ENCODE measurements around the gene PRR20D. TPM values are rescaled to one million over a fixed set of nuclear protein-coding genes. Genes with fewer than 3 reads are reported as not detected.
"Not testable (repeated sequence)": the region's sequence is repeated elsewhere in the genome, so short reads cannot be mapped to it uniquely, and the experiment has no call there.

Gene PRR20D
- total RNA-seq, 2 donors from 2014 or later = not detected

DNA sequence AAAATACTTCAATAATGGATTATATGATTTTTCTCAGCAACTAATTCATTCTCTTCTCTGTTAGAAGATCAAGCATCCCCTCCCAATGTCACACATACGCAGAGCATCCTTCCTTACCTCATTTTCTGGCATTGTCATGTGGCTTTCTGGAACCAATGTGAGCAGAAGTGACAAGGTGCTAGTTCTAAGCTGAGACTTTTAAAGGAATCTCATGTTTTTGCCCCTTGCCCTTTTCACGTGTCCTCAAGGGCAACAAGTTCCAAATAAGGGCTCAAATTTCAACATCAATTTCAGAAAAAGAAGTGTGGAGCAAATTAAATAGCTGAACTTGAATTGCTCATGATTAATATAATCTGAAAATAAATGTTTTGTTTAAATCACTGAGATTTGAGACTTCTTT is 24.3 kb upstream of the PRR20D start:
- H3K4me3 ChIP-seq (ENCODE audit: low read length) = no peak overlapping the region
- H3K36me3 Mint-ChIP-seq (ENCODE audit: low read depth) = no peaks in the 10 kb centered on the region
- H3K27ac Mint-ChIP-seq = no peak overlapping the region
- H3K36me3 ChIP-seq (ENCODE audit: control insufficient read depth, insufficient read depth, low read length) = no peaks in the 10 kb centered on the region
- no peak overlapping the region for H3K27ac ChIP-seq (ENCODE audit: low read depth, low read length)
- WGBS, 2 experiments (ENCODE audit: insufficient coverage in 1 of 2, insufficient read length in 1 of 2) = 69 to 90% methylated on average over 2 of the region's 2 CpGs
- no peaks in the 10 kb centered on the region for H3K4me1 Mint-ChIP-seq
- H3K4me3 Mint-ChIP-seq = no peak overlapping the region
- no peaks in the 10 kb centered on the region for H3K9me3 ChIP-seq (ENCODE audit: control insufficient read depth, low read length)
- H3K27me3 ChIP-seq (ENCODE audit: control insufficient read depth, insufficient read depth, low read length, poor library complexity, severe bottlenecking) = no peaks in the 10 kb centered on the region
- DNase-seq = no peak
- TF ChIP-seq, protein P1, sequence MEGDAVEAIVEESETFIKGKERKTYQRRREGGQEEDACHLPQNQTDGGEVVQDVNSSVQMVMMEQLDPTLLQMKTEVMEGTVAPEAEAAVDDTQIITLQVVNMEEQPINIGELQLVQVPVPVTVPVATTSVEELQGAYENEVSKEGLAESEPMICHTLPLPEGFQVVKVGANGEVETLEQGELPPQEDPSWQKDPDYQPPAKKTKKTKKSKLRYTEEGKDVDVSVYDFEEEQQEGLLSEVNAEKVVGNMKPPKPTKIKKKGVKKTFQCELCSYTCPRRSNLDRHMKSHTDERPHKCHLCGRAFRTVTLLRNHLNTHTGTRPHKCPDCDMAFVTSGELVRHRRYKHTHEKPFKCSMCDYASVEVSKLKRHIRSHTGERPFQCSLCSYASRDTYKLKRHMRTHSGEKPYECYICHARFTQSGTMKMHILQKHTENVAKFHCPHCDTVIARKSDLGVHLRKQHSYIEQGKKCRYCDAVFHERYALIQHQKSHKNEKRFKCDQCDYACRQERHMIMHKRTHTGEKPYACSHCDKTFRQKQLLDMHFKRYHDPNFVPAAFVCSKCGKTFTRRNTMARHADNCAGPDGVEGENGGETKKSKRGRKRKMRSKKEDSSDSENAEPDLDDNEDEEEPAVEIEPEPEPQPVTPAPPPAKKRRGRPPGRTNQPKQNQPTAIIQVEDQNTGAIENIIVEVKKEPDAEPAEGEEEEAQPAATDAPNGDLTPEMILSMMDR (conservative IDR thresholded peaks at IDR 0.05) = no peak
- no peak overlapping the region for H3K9ac ChIP-seq (ENCODE audit: extremely low read depth, low read length, poor library complexity, severe bottlenecking)
- H3K27me3 Mint-ChIP-seq (ENCODE audit: insufficient read depth) = no peaks in the 10 kb centered on the region
- no peaks in the 10 kb centered on the region for H3K9me3 Mint-ChIP-seq
- no peaks in the 10 kb centered on the region for H3K4me1 ChIP-seq (ENCODE audit: control insufficient read depth, insufficient read depth, low read length)

DNA sequence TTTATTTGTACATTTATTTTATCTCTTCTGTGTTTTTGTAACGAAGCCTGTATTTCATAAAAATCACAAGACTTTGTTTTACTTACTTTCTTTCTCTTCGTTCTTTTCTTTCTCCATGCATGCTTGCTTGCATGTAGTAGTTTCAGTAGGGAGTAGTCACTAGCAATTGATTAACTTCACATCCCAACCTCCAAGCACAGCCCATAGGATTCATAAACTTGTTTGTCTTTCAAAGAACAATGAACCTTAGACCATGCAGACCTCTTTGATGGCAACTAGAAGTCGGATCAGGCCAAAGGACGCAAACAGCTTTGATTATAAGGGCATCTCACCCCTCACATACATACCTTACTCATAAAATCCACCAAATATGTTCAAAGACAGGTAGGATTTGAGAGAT is 22.8 kb upstream of the PRR20D start:
- no peaks in the 10 kb centered on the region for H3K27me3 ChIP-seq (ENCODE audit: control insufficient read depth, insufficient read depth, low read length, poor library complexity, severe bottlenecking)
- WGBS, 2 experiments (ENCODE audit: insufficient coverage in 1 of 2, insufficient read length in 1 of 2) = 92 to 100% methylated on average over 2 to 4 of the region's 4 CpGs
- H3K27ac Mint-ChIP-seq = no peak overlapping the region

DNA sequence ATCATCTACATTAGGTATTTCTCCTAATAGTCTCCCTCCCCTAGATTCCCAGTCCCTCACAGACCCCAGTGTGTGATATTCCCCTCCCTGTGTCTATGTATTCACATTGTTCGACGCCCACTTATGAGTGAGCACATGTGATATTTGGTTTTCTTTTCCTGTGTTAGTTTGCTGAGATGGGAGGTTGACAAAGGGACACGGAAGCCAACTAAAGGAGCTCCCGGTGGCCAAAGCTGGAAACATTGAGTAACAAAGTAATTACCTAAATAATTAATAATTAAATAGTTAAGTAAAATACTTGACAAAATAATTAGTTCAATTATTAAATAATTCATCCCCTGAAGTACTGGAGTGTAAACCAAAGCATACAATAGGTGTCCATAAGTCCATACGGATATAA is 21.4 kb upstream of the PRR20D start:
- no peak overlapping the region for H3K27ac ChIP-seq (ENCODE audit: low read depth, low read length)
- no peaks in the 10 kb centered on the region for H3K27me3 Mint-ChIP-seq (ENCODE audit: insufficient read depth)
- H3K36me3 ChIP-seq (ENCODE audit: control insufficient read depth, insufficient read depth, low read length) = no peaks in the 10 kb centered on the region
- TF ChIP-seq, protein P1 (conservative IDR thresholded peaks at IDR 0.05) = no peak
- H3K9me3 ChIP-seq (ENCODE audit: control insufficient read depth, low read length) = no peaks in the 10 kb centered on the region
- no peaks in the 10 kb centered on the region for H3K4me1 ChIP-seq (ENCODE audit: control insufficient read depth, insufficient read depth, low read length)
- no peaks in the 10 kb centered on the region for H3K4me1 Mint-ChIP-seq
- no peak overlapping the region for H3K4me3 Mint-ChIP-seq
- H3K27me3 ChIP-seq (ENCODE audit: control insufficient read depth, insufficient read depth, low read length, poor library complexity, severe bottlenecking) = no peaks in the 10 kb centered on the region
- no peak overlapping the region for H3K4me3 ChIP-seq (ENCODE audit: low read length)
- DNase-seq = no peak
- no peaks in the 10 kb centered on the region for H3K9me3 Mint-ChIP-seq
- no peak overlapping the region for H3K9ac ChIP-seq (ENCODE audit: extremely low read depth, low read length, poor library complexity, severe bottlenecking)
- no peaks in the 10 kb centered on the region for H3K36me3 Mint-ChIP-seq (ENCODE audit: low read depth)
- WGBS, 2 experiments (ENCODE audit: insufficient coverage in 1 of 2, insufficient read length in 1 of 2) = 100% methylated on average over 2 of the region's 5 CpGs; no CpG with 5 or more reads in 1 of the 2 experiments
- no peak overlapping the region for H3K27ac Mint-ChIP-seq

More for the DNA sequence above, 22.8 kb upstream of the PRR20D start:
- TF ChIP-seq, protein P1 (conservative IDR thresholded peaks at IDR 0.05) = no peak
- Mint-ChIP-seq H3K36me3 (ENCODE audit: low read depth) (no peaks in the 10 kb centered on the region), H3K27me3 (ENCODE audit: insufficient read depth) (no peaks in the 10 kb centered on the region), H3K9me3 (no peaks in the 10 kb centered on the region), H3K4me3 (no peak overlapping the region), H3K4me1 (no peaks in the 10 kb centered on the region)
- no peak overlapping the region for H3K9ac ChIP-seq (ENCODE audit: extremely low read depth, low read length, poor library complexity, severe bottlenecking)
- no peak overlapping the region for H3K4me3 ChIP-seq (ENCODE audit: low read length)
- no peaks in the 10 kb centered on the region for H3K4me1 ChIP-seq (ENCODE audit: control insufficient read depth, insufficient read depth, low read length)
- no peak overlapping the region for H3K27ac ChIP-seq (ENCODE audit: low read depth, low read length)
- no peaks in the 10 kb centered on the region for H3K9me3 ChIP-seq (ENCODE audit: control insufficient read depth, low read length)
- no peaks in the 10 kb centered on the region for H3K36me3 ChIP-seq (ENCODE audit: control insufficient read depth, insufficient read depth, low read length)
- DNase-seq = no peak

DNA sequence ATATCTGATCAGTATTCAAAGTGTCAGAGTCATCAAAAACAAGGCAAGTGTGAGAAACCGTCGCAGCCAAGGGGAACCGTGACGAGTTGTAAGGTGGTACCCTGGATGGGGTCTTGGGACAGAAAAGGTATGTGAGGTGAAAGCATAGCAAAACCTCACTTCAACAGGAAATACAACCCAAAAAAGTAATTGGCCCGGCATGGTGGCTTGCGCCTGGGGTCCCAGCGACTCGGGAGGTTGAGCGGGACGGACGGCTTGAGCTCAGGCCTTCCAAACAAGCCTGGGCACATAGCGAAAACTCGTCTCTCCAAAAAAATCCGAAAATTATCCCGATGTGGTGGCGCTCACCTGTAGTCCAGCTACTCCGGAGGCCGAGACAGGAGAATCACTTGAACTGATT is 20.7 kb upstream of the PRR20D start:
- WGBS, 2 experiments (ENCODE audit: insufficient coverage in 1 of 2, insufficient read length in 1 of 2) = 95% methylated on average over 7 of the region's 18 CpGs; no CpG with 5 or more reads in 1 of the 2 experiments
- not testable (repeated sequence) for H3K4me1 Mint-ChIP-seq; H3K9me3 Mint-ChIP-seq; H3K27me3 ChIP-seq (ENCODE audit: control insufficient read depth, insufficient read depth, low read length, poor library complexity, severe bottlenecking); H3K9ac ChIP-seq (ENCODE audit: extremely low read depth, low read length, poor library complexity, severe bottlenecking); H3K4me1 ChIP-seq (ENCODE audit: control insufficient read depth, insufficient read depth, low read length); DNase-seq; H3K36me3 Mint-ChIP-seq (ENCODE audit: low read depth); H3K4me3 Mint-ChIP-seq; H3K27ac ChIP-seq (ENCODE audit: low read depth, low read length); H3K27ac Mint-ChIP-seq; H3K9me3 ChIP-seq (ENCODE audit: control insufficient read depth, low read length); H3K36me3 ChIP-seq (ENCODE audit: control insufficient read depth, insufficient read depth, low read length); H3K27me3 Mint-ChIP-seq (ENCODE audit: insufficient read depth); H3K4me3 ChIP-seq (ENCODE audit: low read length)

DNA sequence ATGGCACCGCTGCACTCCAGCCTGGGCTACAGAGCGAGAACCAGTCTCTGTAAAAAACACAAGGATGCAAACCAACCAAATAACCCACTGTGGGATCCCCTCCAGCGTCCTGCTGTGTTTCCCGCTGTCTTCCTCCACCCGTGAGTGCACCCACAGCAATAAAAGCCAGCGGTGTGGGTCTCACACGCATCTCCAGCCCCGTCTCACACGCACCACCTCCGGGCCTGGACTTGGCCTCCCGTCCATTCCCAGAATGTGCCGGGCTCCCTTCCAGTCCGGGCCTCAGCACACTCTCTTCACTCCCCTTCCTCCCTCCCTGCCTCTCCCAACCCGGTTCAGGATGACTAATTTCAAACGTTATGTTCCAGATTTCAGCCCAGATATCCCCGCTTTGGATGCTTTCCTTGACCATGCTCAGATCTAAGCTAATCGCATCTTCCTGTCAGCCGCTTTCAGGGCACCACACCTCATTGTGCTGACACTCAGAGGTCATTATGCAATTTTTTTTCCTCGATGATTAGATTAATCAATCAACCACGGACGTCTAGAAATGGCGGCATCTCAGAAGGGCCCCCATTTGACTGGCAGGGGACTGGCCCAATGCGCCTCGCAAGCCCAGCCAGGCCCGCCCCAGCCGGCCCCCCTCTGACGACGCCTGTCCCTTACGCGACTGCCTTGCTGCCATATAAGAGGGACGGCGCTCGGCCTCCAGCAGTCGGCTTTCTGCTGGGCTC is 20.0 kb upstream of the PRR20D start, which contains the start of gene PRR20A:
Gene PRR20A, plus strand, starts transcription at position 684 of the 734 bp plus-strand sequence. CDS start 387 bp downstream, outside the sequence.
- not testable (repeated sequence) for DNase-seq; H3K27me3 Mint-ChIP-seq (ENCODE audit: insufficient read depth); H3K27ac ChIP-seq (ENCODE audit: low read depth, low read length); H3K36me3 Mint-ChIP-seq (ENCODE audit: low read depth); H3K4me3 Mint-ChIP-seq; H3K36me3 ChIP-seq (ENCODE audit: control insufficient read depth, insufficient read depth, low read length); H3K9me3 ChIP-seq (ENCODE audit: control insufficient read depth, low read length); H3K9me3 Mint-ChIP-seq; H3K9ac ChIP-seq (ENCODE audit: extremely low read depth, low read length, poor library complexity, severe bottlenecking); H3K4me3 ChIP-seq (ENCODE audit: low read length); H3K27me3 ChIP-seq (ENCODE audit: control insufficient read depth, insufficient read depth, low read length, poor library complexity, severe bottlenecking); H3K4me1 ChIP-seq (ENCODE audit: control insufficient read depth, insufficient read depth, low read length); H3K27ac Mint-ChIP-seq; H3K4me1 Mint-ChIP-seq
- 92% methylated on average over 8 of the region's 34 CpGs; no CpG with 5 or more reads in 1 of the 2 experiments for WGBS, 2 experiments (ENCODE audit: insufficient coverage in 1 of 2, insufficient read length in 1 of 2)

Data from endodermal cell (in vitro differentiated cells).